ENCODE results near the gene SH2D5. TPM values are rescaled to one million over a fixed set of nuclear protein-coding genes. Genes with fewer than 3 reads are reported as not detected.

SH2D5 gene
- total RNA-seq, 1 experiment from 2014 or later, result 7.1 TPM

DNA sequence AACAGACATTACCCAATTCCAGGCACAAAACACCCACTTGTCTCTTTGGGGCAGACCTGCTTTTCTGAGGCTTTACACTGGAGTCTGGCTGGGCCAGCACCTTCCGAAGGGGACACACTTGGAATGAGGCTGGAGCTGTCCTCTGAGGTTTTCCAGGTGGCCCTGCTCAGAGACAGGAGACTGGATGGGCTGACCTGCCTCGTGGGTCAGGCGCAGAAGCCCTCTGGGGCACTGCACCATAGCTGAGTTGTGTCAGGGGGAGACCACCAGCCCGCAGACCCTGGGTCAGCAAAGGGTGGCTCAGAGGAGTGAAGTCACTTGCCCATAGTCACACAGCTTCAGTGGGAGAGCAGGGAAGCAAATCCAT lies 1.8 kb downstream of the SH2D5 start:
- no peaks in the 10 kb centered on the region for H3K27me3 ChIP-seq (ENCODE audit: low read length)
- H3K36me3 ChIP-seq (ENCODE audit: low read depth, low read length), result no peaks in the 10 kb centered on the region
- no peak for ATAC-seq
- H3F3A ChIP-seq (ENCODE audit: low read length, unreplicated experiment), result peaks cover 4% of the 10 kb centered on the region
- no peak overlapping the region for H3K4me2 ChIP-seq (ENCODE audit: low read length)
- no TSS peak for BruUV-seq (replicated peaks)
- H3K4me1 ChIP-seq (ENCODE audit: insufficient read depth, low read length), result peaks cover 22% of the 10 kb centered on the region
- POLR2A ChIA-PET (ENCODE audit: unreplicated experiment), result no interaction called here
- intact Hi-C loops (cut with micrococcal nuclease), result no loop called here
- no peaks in the 10 kb centered on the region for H3K9me2 ChIP-seq (replicated peaks; ENCODE audit: low read length)
- TF ChIP-seq EZH2phosphoT487 (IDR thresholded peaks at IDR 0.05; ENCODE audit: borderline replicate concordance, low read length), result no peak
- H4K20me1 ChIP-seq (ENCODE audit: low read length), result no peaks in the 10 kb centered on the region
- no peak overlapping the region for H3K9ac ChIP-seq (ENCODE audit: low read length)
- no peak overlapping the region for H3K27ac ChIP-seq (ENCODE audit: low read length)
- H3K79me2 ChIP-seq (ENCODE audit: low read length), result no peaks in the 10 kb centered on the region
- DNase-seq, result no peak
- no peaks in the 10 kb centered on the region for H3K9me3 ChIP-seq (ENCODE audit: low read length)
- CTCF ChIA-PET, result no interaction called here
- H3K4me3 ChIP-seq (ENCODE audit: low read length), result no peak overlapping the region
- no peak overlapping the region for H2AFZ ChIP-seq (ENCODE audit: low read length)

DNA sequence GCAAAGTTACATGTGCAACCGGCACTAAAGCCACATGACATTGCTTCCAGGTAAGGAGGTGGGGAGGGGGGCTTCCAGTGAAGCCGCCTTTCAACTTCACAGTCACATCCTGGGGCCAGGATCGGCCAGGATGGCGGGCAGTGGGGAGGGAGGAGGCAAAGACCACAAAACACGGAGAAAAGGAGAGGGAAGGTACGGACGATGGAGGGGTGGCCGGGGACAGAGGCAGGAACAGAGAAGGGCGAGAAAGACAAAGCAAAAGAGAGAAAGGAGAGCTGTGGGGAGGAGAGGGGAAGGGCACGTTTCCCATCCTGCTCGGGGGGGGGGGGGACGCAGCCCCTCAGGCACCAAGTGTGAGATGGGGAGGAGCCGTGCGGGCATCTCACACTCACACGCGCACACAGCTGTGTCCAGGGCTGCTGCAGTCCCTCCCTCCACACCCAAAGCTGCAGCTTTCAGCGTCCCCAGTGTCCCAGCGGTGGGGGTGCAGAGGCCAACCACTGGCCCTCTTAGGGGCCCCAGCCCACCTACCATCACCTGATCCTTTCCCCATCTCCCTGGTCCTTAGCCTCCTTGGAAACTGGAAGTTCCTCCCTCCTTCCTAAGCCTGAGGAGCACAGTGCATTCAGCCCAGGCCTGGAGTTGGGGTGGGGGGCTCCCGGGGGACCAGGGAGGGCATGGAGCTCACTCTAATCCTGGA lies 2.4 kb downstream of the SH2D5 start:
- no peak overlapping the region for H3K4me3 ChIP-seq (ENCODE audit: low read length)
- intact Hi-C loops (cut with micrococcal nuclease), result no loop called here
- H4K20me1 ChIP-seq (ENCODE audit: low read length), result no peaks in the 10 kb centered on the region
- POLR2A ChIA-PET (ENCODE audit: unreplicated experiment), result no interaction called here
- H3K4me1 ChIP-seq (ENCODE audit: insufficient read depth, low read length), result peaks cover 24% of the 10 kb centered on the region
- ATAC-seq (no peak), DNase-seq (no peak)
- H3K79me2 ChIP-seq (ENCODE audit: low read length), result no peaks in the 10 kb centered on the region
- TF ChIP-seq EZH2phosphoT487 (IDR thresholded peaks at IDR 0.05; ENCODE audit: borderline replicate concordance, low read length), result no peak
- H3K4me2 ChIP-seq (ENCODE audit: low read length), result no peak overlapping the region
- H3K9me2 ChIP-seq (replicated peaks; ENCODE audit: low read length), result no peaks in the 10 kb centered on the region
- CTCF ChIA-PET, result no interaction called here
- H3F3A ChIP-seq (ENCODE audit: low read length, unreplicated experiment), result peaks cover 4% of the 10 kb centered on the region
- H3K27ac ChIP-seq (ENCODE audit: low read length), result no peak overlapping the region
- no peaks in the 10 kb centered on the region for H3K9me3 ChIP-seq (ENCODE audit: low read length)
- H3K36me3 ChIP-seq (ENCODE audit: low read depth, low read length), result no peaks in the 10 kb centered on the region
- BruUV-seq (replicated peaks), result no TSS peak
- H2AFZ ChIP-seq (ENCODE audit: low read length), result no peak overlapping the region
- H3K27me3 ChIP-seq (ENCODE audit: low read length), result no peaks in the 10 kb centered on the region
- H3K9ac ChIP-seq (ENCODE audit: low read length), result no peak overlapping the region

DNA sequence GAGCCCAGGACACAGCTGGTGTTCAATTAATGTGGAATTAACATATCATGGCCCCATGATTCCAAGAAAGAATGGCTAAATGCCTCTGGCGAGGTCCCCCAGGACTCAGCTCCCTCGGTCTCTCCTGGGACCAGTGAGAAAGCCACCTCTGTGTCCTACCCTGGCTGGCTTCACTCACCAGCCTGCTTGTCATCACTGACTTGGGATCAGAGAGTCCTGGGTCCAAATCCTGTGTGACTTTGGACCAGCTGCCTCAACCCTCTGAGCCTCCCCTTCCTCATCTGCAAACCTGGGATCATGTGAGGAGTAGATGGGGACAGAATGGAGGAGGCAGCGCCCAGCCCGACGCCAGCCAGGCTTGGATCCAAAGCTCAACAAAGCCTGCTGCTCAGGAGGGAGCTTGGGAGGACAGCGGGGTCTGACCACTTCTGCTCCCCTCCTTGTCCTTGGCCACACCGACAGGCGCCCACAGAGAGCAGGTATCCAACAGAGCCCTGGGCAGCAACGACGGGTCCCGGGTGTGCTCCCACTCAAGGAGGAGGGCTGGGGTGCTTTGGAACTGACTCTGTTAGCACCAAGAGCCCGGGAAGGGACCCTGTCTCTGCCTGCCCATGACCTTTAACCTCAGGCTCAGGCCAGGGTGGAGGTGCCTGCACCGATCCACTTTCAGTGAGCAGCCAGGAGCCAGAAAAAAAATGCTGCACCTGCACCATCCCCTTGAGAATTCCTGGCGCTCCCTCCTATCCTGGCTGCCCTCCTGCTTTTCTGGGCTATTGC lies 3.2 kb downstream of the SH2D5 start:
- no peaks in the 10 kb centered on the region for H3K9me2 ChIP-seq (replicated peaks; ENCODE audit: low read length)
- H4K20me1 ChIP-seq (ENCODE audit: low read length), result no peaks in the 10 kb centered on the region
- ChIA-PET POLR2A (ENCODE audit: unreplicated experiment) (no interaction called here), CTCF (no interaction called here)
- peaks cover 4% of the 10 kb centered on the region for H3F3A ChIP-seq (ENCODE audit: low read length, unreplicated experiment)
- no peaks in the 10 kb centered on the region for H3K79me2 ChIP-seq (ENCODE audit: low read length)
- H3K27ac ChIP-seq (ENCODE audit: low read length), result no peak overlapping the region
- DNase-seq (no peak), ATAC-seq (no peak)
- H3K4me1 ChIP-seq (ENCODE audit: insufficient read depth, low read length), result peaks cover 24% of the 10 kb centered on the region
- no peak for TF ChIP-seq EZH2 (IDR thresholded peaks at IDR 0.05; ENCODE audit: low read length, unreplicated experiment)
- no peak for TF ChIP-seq CTCF (conservative IDR thresholded peaks at IDR 0.05; ENCODE audit: low read depth, low read length)
- TF ChIP-seq EZH2phosphoT487 (IDR thresholded peaks at IDR 0.05; ENCODE audit: borderline replicate concordance, low read length), result no peak
- no peak overlapping the region for H3K9ac ChIP-seq (ENCODE audit: low read length)
- no peaks in the 10 kb centered on the region for H3K36me3 ChIP-seq (ENCODE audit: low read depth, low read length)
- no TSS peak for BruUV-seq (replicated peaks)
- no peak overlapping the region for H2AFZ ChIP-seq (ENCODE audit: low read length)
- no peaks in the 10 kb centered on the region for H3K9me3 ChIP-seq (ENCODE audit: low read length)
- no peak overlapping the region for H3K4me2 ChIP-seq (ENCODE audit: low read length)
- H3K27me3 ChIP-seq (ENCODE audit: low read length), result no peaks in the 10 kb centered on the region
- H3K4me3 ChIP-seq (ENCODE audit: low read length), result no peak overlapping the region
- intact Hi-C loops (cut with micrococcal nuclease), result no loop called here
